HEK293T (cell line): ENCODE measurements around the gene HPGD.

Source experiments
- CTCF ChIA-PET: fragments of 350-600 bp; formaldehyde crosslinking; extraction: SDS; loops from one replicate; lab custom pipeline; 2021; ENCODE audit warnings: antibody characterized with exemption, inconsistent platforms; lab: Yijun Ruan, JAX
- POLR2A ChIA-PET: fragments of 350-600 bp; formaldehyde crosslinking; extraction: SDS; loops from one replicate; lab custom pipeline; 2020; ENCODE audit warnings: antibody characterized with exemption, inconsistent platforms; lab: Yijun Ruan, JAX
- DNase-seq: peaks from one replicate; pipeline ENCODE4 v3.0.0; 2012; ENCODE audit warnings: mixed read lengths; ENCODE audit errors: extremely low spot score
- ARNT ChIP-seq: fragments of 450-650 bp; IDR thresholded peaks from 2 replicates; pipeline ENCODE4 v1.6.1; 2017; ENCODE audit warnings: mild to moderate bottlenecking
- BHLHE40 ChIP-seq: fragments of 450-650 bp; IDR thresholded peaks from 2 replicates; pipeline ENCODE4 v1.6.1; 2016; ENCODE audit warnings: mild to moderate bottlenecking, moderate library complexity, borderline replicate concordance
- CTBP1 ChIP-seq: fragments of 450-650 bp; IDR thresholded peaks from 2 replicates; pipeline ENCODE4 v1.6.1; 2016; ENCODE audit warnings: borderline replicate concordance
- ELF4 ChIP-seq: fragments of 450-650 bp; IDR thresholded peaks from 2 replicates; pipeline ENCODE4 v1.6.1; 2017; ENCODE audit warnings: antibody characterized with exemption
- FOXA1 ChIP-seq: fragments of 450-650 bp; IDR thresholded peaks from 2 replicates; pipeline ENCODE4 v1.6.1; 2016; ENCODE audit warnings: mild to moderate bottlenecking
- FOXK2 ChIP-seq: fragments of 450-650 bp; IDR thresholded peaks from 2 replicates; pipeline ENCODE4 v1.6.1; 2016; ENCODE audit warnings: mild to moderate bottlenecking
- FOXM1 ChIP-seq: fragments of 450-650 bp; IDR thresholded peaks from 2 replicates; pipeline ENCODE4 v1.6.1; 2017; ENCODE audit warnings: mild to moderate bottlenecking, borderline replicate concordance
- HDGF ChIP-seq: fragments of 450-650 bp; IDR thresholded peaks from 2 replicates; pipeline ENCODE4 v1.6.1; 2017; ENCODE audit warnings: antibody characterized with exemption, borderline replicate concordance
- L3MBTL2 ChIP-seq: fragments of 450-650 bp; conservative IDR thresholded peaks from 2 replicates; pipeline ENCODE4 v1.6.1; 2016; ENCODE audit warnings: mild to moderate bottlenecking
- LEF1 ChIP-seq: fragments of 450-650 bp; IDR thresholded peaks from 2 replicates; pipeline ENCODE4 v1.6.1; 2017; ENCODE audit warnings: mild to moderate bottlenecking, borderline replicate concordance
- NFRKB ChIP-seq: fragments of 450-650 bp; IDR thresholded peaks from 2 replicates; pipeline ENCODE4 v1.6.1; 2016; ENCODE audit warnings: mild to moderate bottlenecking, moderate library complexity
- SP1 ChIP-seq: fragments of 450-650 bp; IDR thresholded peaks from 2 replicates; pipeline ENCODE4 v1.6.1; 2017
- SUZ12 ChIP-seq: fragments of 450-650 bp; IDR thresholded peaks from 2 replicates; pipeline ENCODE4 v1.6.1; 2016; ENCODE audit warnings: mild to moderate bottlenecking
- TARDBP ChIP-seq: fragments of 450-650 bp; IDR thresholded peaks from 2 replicates; pipeline ENCODE4 v1.6.1; 2016
- ZNF384 ChIP-seq: fragments of 450-650 bp; IDR thresholded peaks from 2 replicates; pipeline ENCODE4 v1.6.1; 2016
- TF ChIP-seq, protein P1 (sequence below): fragments of 450-650 bp; IDR thresholded peaks from 2 replicates; pipeline ENCODE4 v1.6.1; 2016

HPGD gene

DNA sequence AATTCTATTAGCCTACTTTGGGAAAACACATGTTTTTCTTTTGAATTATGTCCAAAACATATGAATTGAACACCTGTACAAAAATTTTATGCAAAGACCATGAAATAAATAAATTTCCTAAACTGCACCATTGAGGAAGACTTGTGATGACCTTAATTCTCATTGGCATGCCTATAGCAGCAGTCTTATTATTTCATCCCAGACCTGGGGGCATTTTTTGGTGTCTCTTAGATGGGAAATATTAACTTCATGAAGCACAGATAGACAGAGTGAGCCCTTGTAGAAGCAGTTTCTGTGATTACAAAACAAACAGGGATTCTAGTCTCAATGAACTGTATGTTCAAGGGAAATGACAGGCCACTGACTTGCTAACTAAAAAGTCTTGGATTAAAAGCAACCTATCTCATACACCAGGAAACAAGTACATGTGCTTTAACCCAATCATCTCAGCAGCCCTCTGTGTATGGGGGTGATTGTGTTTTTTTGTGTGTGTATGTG is 32.0 kb upstream of the HPGD start:
- DNase-seq: no peak
- TF ChIP-seq CTBP1: no peak
- TF ChIP-seq ZNF384: no peak
- TF ChIP-seq ELF4: no peak
- no peak for TF ChIP-seq FOXM1
- TF ChIP-seq FOXA1: no peak
- no peak for TF ChIP-seq TARDBP
- TF ChIP-seq SP1: no peak
- no peak for TF ChIP-seq SUZ12
- TF ChIP-seq, protein P1, sequence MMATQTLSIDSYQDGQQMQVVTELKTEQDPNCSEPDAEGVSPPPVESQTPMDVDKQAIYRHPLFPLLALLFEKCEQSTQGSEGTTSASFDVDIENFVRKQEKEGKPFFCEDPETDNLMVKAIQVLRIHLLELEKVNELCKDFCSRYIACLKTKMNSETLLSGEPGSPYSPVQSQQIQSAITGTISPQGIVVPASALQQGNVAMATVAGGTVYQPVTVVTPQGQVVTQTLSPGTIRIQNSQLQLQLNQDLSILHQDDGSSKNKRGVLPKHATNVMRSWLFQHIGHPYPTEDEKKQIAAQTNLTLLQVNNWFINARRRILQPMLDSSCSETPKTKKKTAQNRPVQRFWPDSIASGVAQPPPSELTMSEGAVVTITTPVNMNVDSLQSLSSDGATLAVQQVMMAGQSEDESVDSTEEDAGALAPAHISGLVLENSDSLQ: no peak
- TF ChIP-seq FOXK2: no peak
- TF ChIP-seq NFRKB: no peak
- no peak for TF ChIP-seq HDGF
- TF ChIP-seq L3MBTL2: no peak
- POLR2A ChIA-PET: no interaction called here
- CTCF ChIA-PET: no interaction called here

DNA sequence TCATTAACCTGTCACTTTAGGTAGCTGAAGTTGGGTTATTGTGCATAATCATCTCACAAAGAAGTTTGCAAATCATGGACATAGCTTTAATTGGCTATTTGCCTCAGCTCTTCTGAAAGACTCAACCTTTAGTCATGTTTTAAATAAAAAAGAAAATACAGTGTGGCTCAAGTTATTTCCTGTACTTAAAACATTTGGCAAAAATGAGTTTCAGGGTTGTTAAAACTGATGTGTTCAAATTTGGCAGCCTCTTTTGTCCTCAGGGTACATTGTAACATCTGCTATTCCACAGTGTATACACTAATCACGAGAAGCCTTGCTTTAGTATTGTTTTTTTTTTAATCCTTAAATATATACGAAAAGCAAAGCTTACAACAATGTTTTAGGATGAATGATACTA is 31.5 kb upstream of the HPGD start:
- POLR2A ChIA-PET: no interaction called here

DNA sequence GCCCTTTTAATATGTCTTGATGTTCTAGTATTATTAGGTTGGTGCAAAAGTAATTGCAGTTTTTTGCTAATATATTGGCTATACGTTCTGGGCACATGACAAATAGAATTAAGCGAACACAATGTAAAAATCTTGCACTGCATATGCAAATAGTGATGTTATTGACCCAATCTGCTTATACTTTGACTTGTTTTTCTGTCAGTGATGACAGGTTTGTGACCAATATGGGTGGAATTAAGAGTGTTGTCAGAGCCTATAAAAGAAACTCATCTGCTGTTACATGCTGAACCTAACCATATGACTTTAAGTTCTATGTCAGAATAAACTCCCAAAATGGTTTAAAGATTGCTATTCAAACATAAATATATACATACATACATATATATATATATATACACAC is 30.7 kb upstream of the HPGD start:
- no peak for DNase-seq
- ChIA-PET CTCF (no interaction called here), POLR2A (no interaction called here)
- TF ChIP-seq FOXA1: no peak
- TF ChIP-seq LEF1: no peak
- no peak for TF ChIP-seq ARNT
- no peak for TF ChIP-seq CTBP1
- no peak for TF ChIP-seq ELF4
- no peak for TF ChIP-seq FOXM1
- TF ChIP-seq TARDBP: no peak
- TF ChIP-seq, protein P1: no peak
- TF ChIP-seq SP1: no peak
- no peak for TF ChIP-seq NFRKB
- TF ChIP-seq ZNF384: no peak
- TF ChIP-seq HDGF: no peak
- TF ChIP-seq FOXK2: no peak

More for the DNA sequence above, 31.5 kb upstream of the HPGD start:
- TF ChIP-seq TARDBP (no peak), NFRKB (no peak), SP1 (no peak), ARNT (no peak), SUZ12 (no peak), BHLHE40 (no peak), FOXA1 (no peak), FOXM1 (no peak), ELF4 (no peak), CTBP1 (no peak), FOXK2 (no peak), ZNF384 (no peak), LEF1 (no peak), L3MBTL2 (no peak), HDGF (no peak)
- TF ChIP-seq, protein P1: no peak
- no peak for DNase-seq
- CTCF ChIA-PET: no interaction called here

DNA sequence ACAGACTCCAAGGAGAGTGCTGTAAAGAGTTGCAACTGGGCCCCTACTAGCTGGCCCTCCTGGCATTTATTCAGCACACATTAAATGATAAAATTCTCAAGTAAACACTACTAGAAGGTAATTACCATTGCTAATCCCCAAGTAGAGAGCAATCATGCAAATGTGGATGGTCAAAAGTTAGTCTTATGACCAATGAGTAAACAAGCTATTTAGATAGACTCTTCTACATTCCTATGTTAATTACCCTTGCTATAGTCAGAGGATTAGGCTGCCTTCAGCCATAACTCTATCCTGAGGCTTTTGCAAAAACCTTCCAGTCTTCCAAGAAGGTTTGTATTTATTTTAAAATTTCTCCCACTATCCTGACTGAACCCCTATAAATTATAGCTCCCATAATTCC is 28.3 kb upstream of the HPGD start:
- ChIA-PET POLR2A (no interaction called here), CTCF (interaction anchor here (0.5 kb wide), 1 partner anchor 24 kb away, joined by 3 read pairs; no protein-coding TSS in a partner anchor)
- DNase-seq: no peak
- TF ChIP-seq FOXK2 (no peak), L3MBTL2 (no peak), ZNF384 (no peak), BHLHE40 (no peak), CTBP1 (no peak), FOXA1 (no peak), LEF1 (no peak), ELF4 (no peak), TARDBP (no peak), NFRKB (no peak), FOXM1 (no peak), ARNT (no peak), HDGF (no peak), SP1 (no peak), SUZ12 (no peak)
- TF ChIP-seq, protein P1: no peak

DNA sequence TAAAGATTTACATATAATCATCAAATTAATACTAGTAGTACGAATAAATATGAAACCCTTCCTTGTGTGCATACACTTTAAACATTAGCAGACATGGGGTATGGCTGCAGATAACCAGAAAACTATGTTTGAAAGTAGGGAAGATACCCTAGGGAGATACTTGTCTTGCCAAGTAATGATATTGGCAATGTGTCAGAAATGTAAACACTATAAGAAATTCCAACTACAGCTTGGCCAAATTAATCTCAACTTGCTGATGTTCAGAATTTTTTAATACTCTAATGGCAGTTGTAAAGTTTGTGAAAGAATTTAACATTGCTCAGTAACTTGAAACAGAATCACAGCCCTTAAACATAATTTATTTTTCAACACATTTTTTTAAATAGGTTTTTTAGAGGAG is 27.4 kb upstream of the HPGD start:
- TF ChIP-seq ARNT (no peak), HDGF (no peak), SUZ12 (no peak), FOXA1 (no peak), ELF4 (no peak)
- ChIA-PET CTCF (no interaction called here), POLR2A (no interaction called here)
- no peak for DNase-seq

DNA sequence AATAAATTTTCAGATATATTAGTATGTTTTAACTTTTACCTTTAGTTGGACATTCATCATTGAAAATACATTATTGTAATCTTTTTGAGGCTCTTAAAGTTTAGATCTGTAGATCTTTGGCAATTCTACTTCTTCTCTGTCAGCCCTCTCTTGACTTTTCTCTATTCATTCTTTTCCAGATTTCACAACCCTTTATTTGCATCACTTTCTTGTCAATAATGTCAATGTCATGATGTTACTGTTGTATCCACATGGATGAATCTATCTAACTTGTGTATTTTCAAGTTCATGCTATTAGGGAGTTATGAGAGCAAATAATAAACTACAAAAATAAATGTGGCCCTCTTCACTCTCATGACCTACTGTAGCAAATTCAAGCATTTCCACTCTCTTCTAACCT is 23.0 kb upstream of the HPGD start:
- CTCF ChIA-PET: no interaction called here
- no peak for DNase-seq
- POLR2A ChIA-PET: no interaction called here
- TF ChIP-seq SUZ12: no peak
- TF ChIP-seq, protein P1: no peak
- TF ChIP-seq FOXA1: no peak
- TF ChIP-seq SP1: no peak
- TF ChIP-seq TARDBP: no peak
- no peak for TF ChIP-seq ARNT
- TF ChIP-seq HDGF: no peak
- no peak for TF ChIP-seq L3MBTL2
- TF ChIP-seq ZNF384: no peak
- no peak for TF ChIP-seq NFRKB
